NB4 (cell line): ENCODE data around the gene ADGRL3.
"Not testable (repeated sequence)": the region's sequence is repeated elsewhere in the genome, so short reads cannot be mapped to it uniquely, and the experiment has no call there.

Experiments
- DNase-seq: peaks from one replicate; pipeline ENCODE4 v3.0.0; 2010; ENCODE audit warnings: low read depth
- H3K4me3 ChIP-seq: one replicate; pipeline ENCODE4 v1.5.1; 2011; ENCODE audit warnings: mild to moderate bottlenecking, low read depth, low read length, moderate library complexity
- MYC ChIP-seq: IDR thresholded peaks from 2 replicates; pipeline ENCODE4 v1.6.1; 2011; ENCODE audit warnings: low read depth, low read length
- POLR2A ChIP-seq: IDR thresholded peaks from 2 replicates; pipeline ENCODE4 v1.6.1; 2011; ENCODE audit warnings: mild to moderate bottlenecking; ENCODE audit not compliant: insufficient read length; ENCODE audit errors: extremely low read depth
- TF ChIP-seq, protein P1 (sequence below): IDR thresholded peaks from 2 replicates; pipeline ENCODE4 v1.6.1; 2011; ENCODE audit warnings: low read depth, low read length
- TF ChIP-seq, protein P2 (sequence below): IDR thresholded peaks from one replicate; pipeline ENCODE4 v1.5.1; 2012; ENCODE audit warnings: low read depth, low read length

Gene ADGRL3

DNA sequence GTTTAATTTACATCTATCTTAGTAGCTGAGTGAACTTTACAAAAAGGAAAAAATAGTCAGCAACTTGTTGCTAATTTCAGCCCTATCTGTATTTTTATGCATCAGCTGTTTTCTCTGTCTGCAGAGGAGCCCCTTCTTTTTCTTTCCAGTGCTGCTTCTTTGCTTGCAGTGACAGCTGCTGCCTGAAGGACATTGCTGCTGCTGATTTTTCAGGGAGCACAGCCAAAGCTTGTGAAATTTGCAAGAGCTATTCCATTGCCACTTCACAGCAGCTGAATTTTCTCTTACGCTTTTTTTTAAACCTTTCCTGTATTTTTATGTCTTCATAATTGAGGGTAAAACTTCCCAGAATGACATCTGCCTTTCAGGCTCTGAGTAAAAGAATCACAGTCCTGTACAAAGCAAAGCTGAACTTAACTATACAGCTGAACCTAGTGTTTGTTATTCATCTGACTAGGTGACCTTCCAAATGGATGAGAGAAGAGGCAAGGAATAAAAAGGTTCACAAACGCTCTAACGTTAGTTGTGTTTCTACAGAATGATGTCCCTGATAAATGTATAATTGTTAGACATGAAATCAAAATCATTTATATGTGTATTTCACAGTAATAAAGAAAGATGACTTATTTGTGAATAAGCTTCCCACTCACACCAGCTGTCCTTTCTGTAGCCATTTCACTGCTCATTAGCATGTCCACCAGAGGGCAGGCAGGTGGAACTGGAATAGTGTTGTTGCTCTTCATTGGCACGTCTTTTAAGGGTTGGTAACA is 541.4 kb downstream of the ADGRL3 start:
- TF ChIP-seq POLR2A (no peak), MYC (no peak)
- TF ChIP-seq, protein P1, sequence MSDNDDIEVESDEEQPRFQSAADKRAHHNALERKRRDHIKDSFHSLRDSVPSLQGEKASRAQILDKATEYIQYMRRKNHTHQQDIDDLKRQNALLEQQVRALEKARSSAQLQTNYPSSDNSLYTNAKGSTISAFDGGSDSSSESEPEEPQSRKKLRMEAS = no peak
- TF ChIP-seq, protein P2, sequence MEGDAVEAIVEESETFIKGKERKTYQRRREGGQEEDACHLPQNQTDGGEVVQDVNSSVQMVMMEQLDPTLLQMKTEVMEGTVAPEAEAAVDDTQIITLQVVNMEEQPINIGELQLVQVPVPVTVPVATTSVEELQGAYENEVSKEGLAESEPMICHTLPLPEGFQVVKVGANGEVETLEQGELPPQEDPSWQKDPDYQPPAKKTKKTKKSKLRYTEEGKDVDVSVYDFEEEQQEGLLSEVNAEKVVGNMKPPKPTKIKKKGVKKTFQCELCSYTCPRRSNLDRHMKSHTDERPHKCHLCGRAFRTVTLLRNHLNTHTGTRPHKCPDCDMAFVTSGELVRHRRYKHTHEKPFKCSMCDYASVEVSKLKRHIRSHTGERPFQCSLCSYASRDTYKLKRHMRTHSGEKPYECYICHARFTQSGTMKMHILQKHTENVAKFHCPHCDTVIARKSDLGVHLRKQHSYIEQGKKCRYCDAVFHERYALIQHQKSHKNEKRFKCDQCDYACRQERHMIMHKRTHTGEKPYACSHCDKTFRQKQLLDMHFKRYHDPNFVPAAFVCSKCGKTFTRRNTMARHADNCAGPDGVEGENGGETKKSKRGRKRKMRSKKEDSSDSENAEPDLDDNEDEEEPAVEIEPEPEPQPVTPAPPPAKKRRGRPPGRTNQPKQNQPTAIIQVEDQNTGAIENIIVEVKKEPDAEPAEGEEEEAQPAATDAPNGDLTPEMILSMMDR = no peak
- H3K4me3 ChIP-seq = no peak overlapping the region
- peak; percentile 14 for DNase-seq

DNA sequence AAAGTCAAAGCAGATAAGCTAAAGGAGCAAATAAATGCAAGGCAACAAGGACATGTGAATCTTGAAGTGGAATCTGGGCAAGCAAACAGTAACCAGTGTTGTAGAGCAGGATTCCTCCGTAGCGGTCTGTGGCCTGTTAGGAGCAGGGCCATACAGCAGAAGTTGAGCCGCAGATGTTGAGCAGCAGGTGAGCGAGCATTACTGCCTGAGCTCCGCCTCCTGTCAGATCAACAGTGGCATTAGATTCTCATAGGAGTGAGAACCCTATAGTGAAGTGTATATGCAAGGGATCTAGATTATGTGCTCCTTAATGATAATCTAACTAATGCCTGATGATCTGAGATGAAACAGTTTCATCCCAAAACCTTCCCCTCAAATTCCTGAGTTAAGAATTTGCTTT is 550.7 kb downstream of the ADGRL3 start:
- no peak for TF ChIP-seq POLR2A
- no peak for DNase-seq
- no peak overlapping the region for H3K4me3 ChIP-seq

DNA sequence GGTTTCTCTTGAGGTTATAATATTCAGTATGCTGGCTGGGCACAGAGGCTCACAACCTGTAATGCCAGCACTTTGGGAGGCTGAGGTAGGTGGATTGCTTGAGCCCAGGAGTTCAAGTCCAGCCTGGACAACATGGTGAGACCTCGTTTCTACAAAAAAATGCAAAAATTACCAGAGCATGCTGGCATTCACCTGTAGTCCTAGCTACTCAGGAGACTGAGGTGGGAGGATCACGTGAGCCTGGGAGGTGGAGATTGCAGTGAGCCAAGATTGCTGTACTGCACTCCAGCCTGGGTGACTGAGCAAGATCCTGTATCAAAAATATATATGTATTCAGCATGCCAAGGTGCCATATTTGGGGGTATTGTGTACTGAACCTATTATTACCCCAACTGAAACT is 552.5 kb downstream of the ADGRL3 start:
- H3K4me3 ChIP-seq = no peak overlapping the region
- TF ChIP-seq, protein P2 = no peak
- TF ChIP-seq, protein P1 = no peak
- TF ChIP-seq MYC = no peak
- TF ChIP-seq POLR2A = no peak
- DNase-seq = no peak

DNA sequence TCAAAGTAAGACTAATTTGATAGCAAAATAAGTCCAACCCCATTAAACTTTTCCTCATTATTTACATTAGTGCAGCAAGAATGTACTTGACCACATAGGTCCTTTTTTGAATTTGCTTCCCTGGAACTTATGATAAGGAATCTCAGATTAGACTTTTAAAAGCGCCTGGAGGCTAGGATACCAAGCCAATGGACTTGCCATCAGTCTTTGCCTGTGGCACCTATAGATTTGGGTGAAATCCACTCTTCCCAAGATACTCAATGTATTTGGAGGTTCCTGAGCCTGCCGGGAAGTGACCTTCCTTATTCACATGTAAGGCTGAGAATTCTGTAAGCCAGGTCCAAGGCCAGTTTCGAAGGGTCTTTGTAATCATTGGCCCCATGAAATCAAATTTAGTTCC is 553.6 kb downstream of the ADGRL3 start:
- no peak for DNase-seq
- no peak for TF ChIP-seq POLR2A
- TF ChIP-seq, protein P1 = no peak
- H3K4me3 ChIP-seq = no peak overlapping the region

DNA sequence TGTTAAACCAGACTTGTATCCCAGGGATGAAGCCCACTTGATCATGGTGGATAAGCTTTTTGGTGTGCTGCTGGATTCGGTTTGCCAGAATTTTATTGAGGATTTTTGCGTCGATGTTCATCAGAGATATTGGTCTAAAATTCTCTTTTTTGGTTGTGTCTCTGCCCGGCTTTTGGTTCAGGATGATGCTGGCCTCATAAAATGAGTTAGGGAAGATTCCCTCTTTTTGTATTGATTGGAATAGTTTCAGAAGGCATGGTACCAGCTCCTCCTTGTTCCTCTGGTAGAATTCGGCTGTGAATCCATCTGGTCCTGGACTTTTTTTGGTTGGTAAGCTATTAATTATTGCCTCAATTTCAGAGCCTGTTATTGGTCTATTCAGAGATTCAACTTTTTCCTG is 556.8 kb downstream of the ADGRL3 start:
- not testable (repeated sequence) for DNase-seq, H3K4me3 ChIP-seq

DNA sequence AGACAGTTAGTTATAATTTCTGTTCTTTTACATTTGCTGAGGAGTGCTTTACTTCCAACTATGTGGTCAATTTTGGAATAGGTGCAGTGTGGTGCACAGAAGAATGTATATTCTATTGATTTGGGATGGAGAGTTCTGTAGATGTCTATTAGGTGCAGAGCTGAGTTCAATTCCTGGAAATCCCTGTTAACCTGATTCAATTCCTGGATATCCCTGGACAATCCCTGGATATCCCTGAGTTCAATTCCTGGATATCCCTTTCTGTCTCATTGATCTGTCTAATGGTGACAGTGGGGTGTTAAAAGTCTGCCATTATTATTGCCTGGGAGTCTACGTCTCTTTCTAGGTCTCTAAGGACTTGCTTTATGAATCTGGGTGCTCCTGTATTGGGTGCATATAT is 557.9 kb downstream of the ADGRL3 start:
- H3K4me3 ChIP-seq, DNase-seq: not testable (repeated sequence)

DNA sequence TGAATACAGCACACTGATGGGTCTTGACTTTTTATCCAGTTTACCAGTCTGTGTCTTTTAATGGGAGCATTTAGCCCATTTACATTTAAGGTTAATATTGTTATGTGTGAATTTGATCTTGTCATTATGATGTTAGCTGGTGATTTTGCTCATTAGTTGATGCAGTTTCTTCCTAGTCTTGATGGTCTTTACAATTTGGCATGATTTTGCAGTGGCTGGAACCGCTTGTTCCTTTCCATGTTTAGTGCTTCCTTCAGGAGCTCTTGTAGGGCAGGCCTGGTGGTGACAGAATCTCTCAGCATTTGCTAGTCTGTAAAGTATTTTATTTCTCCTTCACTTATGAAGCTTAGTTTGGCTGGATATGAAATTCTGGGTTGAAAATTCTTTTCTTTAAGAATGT is 558.5 kb downstream of the ADGRL3 start:
- not testable (repeated sequence) for H3K4me3 ChIP-seq, DNase-seq

DNA sequence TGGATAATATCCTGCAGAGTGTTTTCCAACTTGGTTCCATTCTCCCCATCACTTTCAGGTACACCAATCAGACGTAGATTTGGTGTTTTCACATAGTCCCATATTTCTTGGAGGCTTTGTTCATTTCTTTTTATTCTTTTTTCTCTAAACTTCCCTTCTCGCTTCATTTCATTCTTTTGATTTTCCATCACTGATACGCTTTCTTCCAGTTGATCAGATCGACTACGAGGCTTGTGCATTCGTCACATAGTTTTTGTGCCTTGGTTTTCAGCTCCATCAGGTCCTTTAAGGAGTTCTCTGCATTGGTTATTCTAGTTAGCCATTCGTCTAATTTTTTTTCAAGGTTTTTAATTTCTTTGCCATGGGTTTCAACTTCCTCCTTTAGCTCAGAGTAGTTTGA is 559.1 kb downstream of the ADGRL3 start:
- DNase-seq, H3K4me3 ChIP-seq: not testable (repeated sequence)

DNA sequence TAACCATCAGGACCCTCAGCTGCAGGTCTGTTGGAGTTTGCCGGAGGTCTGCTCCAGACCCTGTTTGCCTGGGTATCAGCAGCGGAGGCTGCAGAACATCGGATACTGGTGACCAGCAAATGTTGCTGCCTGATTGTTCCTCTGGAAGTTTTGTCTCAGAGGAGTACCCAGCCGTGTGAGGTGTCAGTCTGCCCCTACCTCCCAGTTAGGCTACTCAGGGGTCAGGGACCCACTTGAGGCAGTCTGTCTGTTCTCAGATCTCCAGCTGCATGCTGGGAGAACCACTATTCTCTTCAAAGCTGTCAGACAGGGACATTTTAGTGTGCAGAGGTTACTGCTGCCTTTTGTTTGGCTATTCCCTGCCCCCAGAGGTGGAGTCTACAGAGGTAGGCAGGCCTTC is 559.8 kb downstream of the ADGRL3 start:
- not testable (repeated sequence) for DNase-seq, H3K4me3 ChIP-seq

DNA sequence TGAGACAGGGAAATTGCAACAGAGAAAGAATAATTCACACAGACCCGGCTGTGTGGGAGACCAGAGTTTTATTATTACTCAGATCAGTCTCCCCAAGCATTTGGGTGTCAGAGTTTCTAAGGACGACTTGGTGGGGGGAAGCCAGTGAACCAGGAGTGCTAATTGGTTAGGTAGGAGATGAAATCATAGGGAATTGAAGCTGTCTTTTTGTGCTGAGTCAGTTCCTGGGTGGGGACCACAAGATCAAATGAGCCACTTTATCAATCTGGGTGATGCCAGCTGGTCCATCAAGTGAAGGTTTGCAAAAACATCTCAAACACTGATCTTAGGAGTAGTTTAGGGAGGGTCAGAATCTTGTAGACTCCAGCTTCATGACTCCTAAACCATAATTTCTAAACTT is 560.7 kb downstream of the ADGRL3 start:
- TF ChIP-seq POLR2A = no peak
- TF ChIP-seq, protein P1 = no peak
- no peak for TF ChIP-seq MYC
- TF ChIP-seq, protein P2 = no peak
- DNase-seq = no peak
- no peak overlapping the region for H3K4me3 ChIP-seq
